ENCODE measurements around the gene SETD1B. TPM values are rescaled to one million over a fixed set of nuclear protein-coding genes. Genes with fewer than 3 reads are reported as not detected.

SETD1B gene
- total RNA-seq, 5 donors from 2014 or later (not counting 1 experiment from before 2014, with no cell fraction given) = 87.7 to 106 (median 96.0) TPM

DNA sequence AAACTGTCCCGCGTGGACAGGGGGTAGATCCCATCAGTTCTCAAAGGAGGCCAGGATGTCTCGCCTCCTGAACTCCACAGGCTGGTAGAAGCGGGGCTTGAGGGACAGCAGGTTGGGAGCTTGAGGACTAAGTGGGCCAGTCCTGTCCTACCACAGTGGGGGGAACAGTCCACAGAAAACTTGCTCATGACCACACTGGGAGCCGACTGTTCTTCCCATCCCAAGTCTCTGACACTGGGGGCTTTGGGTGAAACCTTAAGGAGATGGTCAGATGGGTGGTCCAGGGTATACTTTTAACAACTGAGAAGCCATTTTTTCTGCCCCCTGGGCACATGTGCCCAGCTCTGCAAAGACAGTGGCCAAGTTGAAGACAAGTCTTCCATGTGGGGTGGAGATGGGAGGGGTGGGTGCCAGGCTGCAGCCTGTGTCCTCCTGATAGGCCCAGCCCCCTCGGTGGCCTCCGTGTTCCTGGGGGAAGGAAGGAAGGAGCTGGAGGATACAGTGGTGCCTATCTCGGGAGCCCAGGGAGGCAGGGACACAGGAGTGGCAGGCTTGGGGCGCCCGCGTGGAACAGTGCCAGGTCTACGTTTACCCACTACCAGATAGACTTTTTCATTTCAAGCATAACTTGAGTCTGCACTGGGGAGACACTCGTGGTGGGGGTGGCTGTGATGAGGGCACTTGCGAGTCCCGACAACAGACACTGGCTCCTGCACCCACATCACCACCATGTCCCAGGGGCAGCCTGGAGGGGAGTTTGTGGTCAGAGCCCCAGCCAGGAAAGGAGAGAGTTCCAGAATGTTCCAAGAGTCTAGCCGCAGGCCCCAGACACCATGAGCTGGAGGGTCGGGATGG is 25.0 kb upstream of the SETD1B start:
- POLR2A ChIA-PET = interaction anchor here (0.5 to 0.6 kb wide), 3 partner anchors 13 to 38 kb away, joined by 3 to 8 read pairs (median 3); no protein-coding TSS in a partner anchor
- WGBS (ENCODE audit: insufficient coverage) = 75% methylated on average over 8 of the region's 17 CpGs
- Histone ChIP-seq H3K4me1 (ENCODE audit: control insufficient read depth in 1 of 2, extremely low read depth in 1 of 2, insufficient read depth in 2 of 2, low read length in 2 of 2) (peaks cover 8 to 61% of the 10 kb centered on the region in 2 experiments), H3K27ac (ENCODE audit: low read length) (no peak overlapping the region), H3K4me3 (ENCODE audit: control insufficient read depth in 1 of 2, extremely low read depth in 1 of 2, low read length in 1 of 2) (no peak overlapping the region), H3K27me3 (replicated peaks in 1 of 2; ENCODE audit: control insufficient read depth in 2 of 2, extremely low read depth in 1 of 2, insufficient read depth in 2 of 2, low read length in 1 of 2) (no peaks in the 10 kb centered on the region), H3K36me3 (ENCODE audit: control insufficient read depth in 2 of 2, extremely low read depth in 1 of 2, insufficient read depth in 1 of 2, low read length in 1 of 2) (peaks cover 24 to 45% of the 10 kb centered on the region in 2 donors), H3K9me3 (no peaks in the 10 kb centered on the region)
- H3K36me3 Mint-ChIP-seq = peaks cover 19% of the 10 kb centered on the region
- ATAC-seq (replicated peaks in 1 of 4) (no peak), DNase-seq (no peak)
- peaks cover 31 to 47% (median 35%) of the 10 kb centered on the region in 3 donors for H3K4me1 Mint-ChIP-seq
- no peaks in the 10 kb centered on the region for H3K27me3 Mint-ChIP-seq
- H3K9me3 Mint-ChIP-seq = no peaks in the 10 kb centered on the region
- H3K27ac Mint-ChIP-seq = peak overlapping the region; percentile 73 to 80
- CTCF ChIA-PET = interaction anchor here in 1 of 2 donors (1.0 kb wide), 1 partner anchor 15 kb away, joined by 5 read pairs; no protein-coding TSS in a partner anchor
- no peak overlapping the region for H3K4me3 Mint-ChIP-seq

DNA sequence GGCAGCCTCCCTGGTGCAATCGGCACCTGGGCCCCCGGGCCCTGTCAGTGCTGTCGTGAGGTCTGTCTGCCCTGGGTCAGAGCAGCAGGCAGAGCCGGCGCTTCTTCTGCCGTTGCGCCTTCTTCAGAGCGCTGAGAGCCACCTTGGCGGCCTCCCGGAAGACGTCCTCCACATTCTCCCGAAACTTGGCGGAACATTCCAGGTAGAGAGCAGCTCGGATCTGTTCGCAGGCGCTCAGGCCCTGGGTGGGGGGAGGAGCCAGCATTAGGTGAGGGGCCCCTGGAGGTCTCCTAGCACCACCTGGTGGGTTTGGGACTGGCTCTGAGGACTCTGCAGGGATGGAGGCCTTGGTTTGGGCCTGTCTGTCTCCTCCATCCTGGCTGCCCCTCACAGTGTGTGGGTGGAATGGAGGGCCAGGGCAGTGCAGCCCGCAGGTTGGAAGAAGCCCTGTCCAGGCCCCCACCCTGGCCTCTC is 24.4 kb upstream of the SETD1B start:
- H3K9me3 Mint-ChIP-seq = no peaks in the 10 kb centered on the region
- H3K4me3 Mint-ChIP-seq = no peak overlapping the region
- no peaks in the 10 kb centered on the region for H3K27me3 ChIP-seq (replicated peaks in 1 of 2; ENCODE audit: control insufficient read depth in 2 of 2, extremely low read depth in 1 of 2, insufficient read depth in 2 of 2, low read length in 1 of 2)
- ATAC-seq (replicated peaks in 1 of 4) = no peak
- peaks cover 21% of the 10 kb centered on the region for H3K36me3 Mint-ChIP-seq
- H3K27ac Mint-ChIP-seq = no peak overlapping the region
- ChIA-PET POLR2A (interaction anchor here (0.5 to 0.6 kb wide), 2 partner anchors 14 to 25 kb away, joined by 3 read pairs; no protein-coding TSS in a partner anchor), CTCF (interaction anchor here in 1 of 2 donors (1.0 kb wide), 1 partner anchor 15 kb away, joined by 5 read pairs; no protein-coding TSS in a partner anchor)
- H3K27me3 Mint-ChIP-seq = no peaks in the 10 kb centered on the region
- WGBS (ENCODE audit: insufficient coverage) = 96% methylated on average over 12 of the region's 17 CpGs
- no peak for DNase-seq
- H3K27ac ChIP-seq (ENCODE audit: low read length) = no peak overlapping the region
- H3K4me3 ChIP-seq (ENCODE audit: control insufficient read depth in 1 of 2, extremely low read depth in 1 of 2, low read length in 1 of 2) = no peak overlapping the region
- no peaks in the 10 kb centered on the region for H3K9me3 ChIP-seq
- peaks cover 11 to 68% of the 10 kb centered on the region in 2 experiments for H3K4me1 ChIP-seq (ENCODE audit: control insufficient read depth in 1 of 2, extremely low read depth in 1 of 2, insufficient read depth in 2 of 2, low read length in 2 of 2)
- H3K36me3 ChIP-seq (ENCODE audit: control insufficient read depth in 2 of 2, extremely low read depth in 1 of 2, insufficient read depth in 1 of 2, low read length in 1 of 2) = peaks cover 24 to 45% of the 10 kb centered on the region in 2 donors
- peaks cover 38 to 52% (median 41%) of the 10 kb centered on the region in 3 donors for H3K4me1 Mint-ChIP-seq

DNA sequence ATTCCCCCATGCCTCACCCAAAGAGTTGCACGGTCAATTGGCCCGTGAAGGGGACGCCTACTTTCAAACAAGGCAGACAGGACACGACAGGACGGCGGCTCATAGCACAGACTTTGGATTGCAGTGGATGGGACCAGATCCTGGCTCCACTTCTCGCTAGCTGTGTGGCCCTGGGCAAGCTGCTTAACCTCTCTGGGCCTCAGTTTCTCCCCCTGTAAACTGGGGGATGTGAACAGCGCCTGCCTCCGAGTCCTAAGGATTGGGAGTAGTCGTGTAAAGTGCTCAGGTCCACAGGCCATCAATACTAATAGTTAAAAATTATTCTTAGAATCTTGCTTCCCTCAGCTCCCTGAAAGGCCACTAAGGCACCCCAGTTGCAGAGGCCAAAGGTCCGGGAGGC is 23.4 kb upstream of the SETD1B start:
- peaks cover 26% of the 10 kb centered on the region for H3K36me3 Mint-ChIP-seq
- H3K36me3 ChIP-seq (ENCODE audit: control insufficient read depth in 2 of 2, extremely low read depth in 1 of 2, insufficient read depth in 1 of 2, low read length in 1 of 2) = peaks cover 24 to 48% of the 10 kb centered on the region in 2 donors
- no peak for ATAC-seq (replicated peaks in 1 of 4)
- H3K27me3 Mint-ChIP-seq = no peaks in the 10 kb centered on the region
- H3K4me3 Mint-ChIP-seq = no peak overlapping the region
- ChIA-PET POLR2A (interaction anchor here (0.6 to 2.2 kb wide), 2 partner anchors 10 to 14 kb away, joined by 3 to 7 read pairs; no protein-coding TSS in a partner anchor), CTCF (interaction anchor here (0.6 to 2.9 kb wide), 4 partner anchors 13 to 103 kb away, joined by 3 to 45 read pairs (median 6); partner anchors contain the start of gene RHOF (in 1 of the 2))
- H3K27me3 ChIP-seq (replicated peaks in 1 of 2; ENCODE audit: control insufficient read depth in 2 of 2, extremely low read depth in 1 of 2, insufficient read depth in 2 of 2, low read length in 1 of 2) = no peaks in the 10 kb centered on the region
- H3K4me1 Mint-ChIP-seq = peaks cover 45 to 61% (median 50%) of the 10 kb centered on the region in 3 donors
- H3K9me3 ChIP-seq = no peaks in the 10 kb centered on the region
- peak overlapping the region; percentile 49 to 68 for H3K27ac Mint-ChIP-seq
- no peak overlapping the region for H3K4me3 ChIP-seq (ENCODE audit: control insufficient read depth in 1 of 2, extremely low read depth in 1 of 2, low read length in 1 of 2)
- DNase-seq = no peak
- WGBS (ENCODE audit: insufficient coverage) = 97% methylated on average over 5 of the region's 11 CpGs
- peaks cover 17 to 76% of the 10 kb centered on the region in 2 experiments for H3K4me1 ChIP-seq (ENCODE audit: control insufficient read depth in 1 of 2, extremely low read depth in 1 of 2, insufficient read depth in 2 of 2, low read length in 2 of 2)
- H3K9me3 Mint-ChIP-seq = no peaks in the 10 kb centered on the region
- H3K27ac ChIP-seq (ENCODE audit: low read length) = no peak overlapping the region

GRCh38 chr12:121781484-121781997 is 22.3 kb upstream of the SETD1B start:
- DNase-seq (no peak), ATAC-seq (replicated peaks in 1 of 4) (peak in 3 of 4 experiments; percentile 4 to 12 (median 6))
- H3K27ac ChIP-seq (ENCODE audit: low read length) = peak overlapping the region; percentile 68
- no peaks in the 10 kb centered on the region for H3K9me3 ChIP-seq
- peaks cover 24 to 50% of the 10 kb centered on the region in 2 donors for H3K36me3 ChIP-seq (ENCODE audit: control insufficient read depth in 2 of 2, extremely low read depth in 1 of 2, insufficient read depth in 1 of 2, low read length in 1 of 2)
- peaks cover 51 to 67% (median 61%) of the 10 kb centered on the region in 3 donors for H3K4me1 Mint-ChIP-seq
- CTCF ChIA-PET = interaction anchor here (0.5 to 2.9 kb wide), 8 partner anchors 8 to 287 kb away, joined by 3 to 45 read pairs (median 6); partner anchors contain the start of gene RHOF (in 1 of the 2)
- peaks cover 26% of the 10 kb centered on the region for H3K36me3 Mint-ChIP-seq
- no peak overlapping the region for H3K4me3 ChIP-seq (ENCODE audit: control insufficient read depth in 1 of 2, extremely low read depth in 1 of 2, low read length in 1 of 2)
- H3K27me3 Mint-ChIP-seq = no peaks in the 10 kb centered on the region
- peak overlapping the region; percentile 95 to 96 for H3K27ac Mint-ChIP-seq
- POLR2A ChIA-PET = interaction anchor here (0.7 to 2.2 kb wide), 6 partner anchors 8 to 83 kb away, joined by 3 to 7 read pairs (median 4); partner anchors contain the start of gene RHOF (in 1 of the 2)
- peak overlapping the region; percentile 56 to 94 (median 64) for H3K4me3 Mint-ChIP-seq
- H3K4me1 ChIP-seq (ENCODE audit: control insufficient read depth in 1 of 2, extremely low read depth in 1 of 2, insufficient read depth in 2 of 2, low read length in 2 of 2) = peaks cover 20 to 76% of the 10 kb centered on the region in 2 experiments
- no peaks in the 10 kb centered on the region for H3K27me3 ChIP-seq (replicated peaks in 1 of 2; ENCODE audit: control insufficient read depth in 2 of 2, extremely low read depth in 1 of 2, insufficient read depth in 2 of 2, low read length in 1 of 2)
- no peaks in the 10 kb centered on the region for H3K9me3 Mint-ChIP-seq
- 80% methylated on average over 1 of the region's 12 CpGs for WGBS (ENCODE audit: insufficient coverage)

GRCh38 chr12:121781998-121782979 is 21.5 kb upstream of the SETD1B start:
- H3K36me3 ChIP-seq (ENCODE audit: control insufficient read depth in 2 of 2, extremely low read depth in 1 of 2, insufficient read depth in 1 of 2, low read length in 1 of 2) = peaks cover 24 to 50% of the 10 kb centered on the region in 2 donors
- Mint-ChIP-seq H3K27me3 (no peaks in the 10 kb centered on the region), H3K36me3 (peaks cover 30% of the 10 kb centered on the region), H3K27ac (peak overlapping the region; percentile 95 to 96), H3K4me3 (peak overlapping the region; percentile 56 to 94 (median 64)), H3K9me3 (no peaks in the 10 kb centered on the region), H3K4me1 (peaks cover 59 to 72% (median 68%) of the 10 kb centered on the region in 3 donors)
- peak in 13 of 35 experiments; percentile 17 to 63 (median 48) for DNase-seq
- peak; percentile 35 to 70 (median 68) for ATAC-seq (replicated peaks in 1 of 4)
- CTCF ChIA-PET = interaction anchor here (0.5 to 2.9 kb wide), 10 partner anchors 9 to 288 kb away, joined by 3 to 45 read pairs (median 5); partner anchors contain the start of gene RHOF (in 2 of the 2)
- 15% methylated on average over 9 of the region's 14 CpGs for WGBS (ENCODE audit: insufficient coverage)
- H3K9me3 ChIP-seq = no peaks in the 10 kb centered on the region
- peak overlapping the region; percentile 68 for H3K27ac ChIP-seq (ENCODE audit: low read length)
- peak overlapping the region in 1 of 2 donors; percentile 19 for H3K4me3 ChIP-seq (ENCODE audit: control insufficient read depth in 1 of 2, extremely low read depth in 1 of 2, low read length in 1 of 2)
- H3K27me3 ChIP-seq (replicated peaks in 1 of 2; ENCODE audit: control insufficient read depth in 2 of 2, extremely low read depth in 1 of 2, insufficient read depth in 2 of 2, low read length in 1 of 2) = no peaks in the 10 kb centered on the region
- POLR2A ChIA-PET = interaction anchor here (0.7 to 2.2 kb wide), 7 partner anchors 7 to 84 kb away, joined by 3 to 9 read pairs (median 5); partner anchors contain the start of gene RHOF (in 1 of the 2)
- H3K4me1 ChIP-seq (ENCODE audit: control insufficient read depth in 1 of 2, extremely low read depth in 1 of 2, insufficient read depth in 2 of 2, low read length in 2 of 2) = peaks cover 26 to 79% of the 10 kb centered on the region in 2 experiments

All from T-cell (primary cell).